ENCODE results near the gene DNAJC5.
"Not testable (repeated sequence)": the region's sequence is repeated elsewhere in the genome, so short reads cannot be mapped to it uniquely, and the experiment has no call there.

The DNAJC5 gene

GRCh38 chr20:63957004-63957689 lies 62.2 kb downstream of the DNAJC5 start:
- peak; percentile 78 for DNase-seq

DNA sequence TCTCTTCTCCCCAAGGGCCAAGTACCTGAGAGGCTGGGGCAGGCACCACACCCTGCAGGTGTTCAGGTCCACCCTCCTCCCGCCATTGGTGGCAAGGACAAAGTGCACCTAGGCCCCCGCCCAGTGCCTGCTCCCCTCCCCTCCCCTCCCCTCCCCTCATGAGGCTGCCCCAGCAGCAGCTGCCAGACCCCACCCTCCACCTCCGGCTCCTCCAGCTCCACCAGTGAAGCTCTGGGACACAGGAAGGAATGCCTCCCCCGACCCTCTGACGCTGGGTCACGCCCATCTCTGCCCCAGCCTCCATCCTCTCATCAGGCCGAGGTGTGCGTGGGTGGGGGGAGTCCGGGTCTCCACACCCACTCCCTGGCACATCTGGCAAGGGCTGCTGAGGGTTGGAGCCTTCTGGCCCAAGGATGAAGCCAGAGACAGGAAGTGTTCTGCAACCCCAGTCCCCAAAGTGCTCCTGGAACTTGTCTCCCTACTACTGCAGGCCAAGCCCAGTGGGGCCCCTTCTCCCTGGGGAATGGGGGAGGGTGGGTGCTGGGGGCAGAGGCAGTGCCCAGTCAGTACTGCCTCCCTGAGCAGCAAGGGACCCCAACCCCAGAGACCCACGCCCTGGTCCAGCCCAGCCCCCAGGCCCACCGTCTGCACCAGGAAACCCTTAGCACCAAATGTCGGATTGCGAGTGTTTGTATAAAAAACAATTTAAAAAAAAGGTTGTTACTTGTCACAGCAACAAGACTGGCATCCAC lies 62.9 kb downstream of the DNAJC5 start:
- peak; percentile 27 for DNase-seq

DNA sequence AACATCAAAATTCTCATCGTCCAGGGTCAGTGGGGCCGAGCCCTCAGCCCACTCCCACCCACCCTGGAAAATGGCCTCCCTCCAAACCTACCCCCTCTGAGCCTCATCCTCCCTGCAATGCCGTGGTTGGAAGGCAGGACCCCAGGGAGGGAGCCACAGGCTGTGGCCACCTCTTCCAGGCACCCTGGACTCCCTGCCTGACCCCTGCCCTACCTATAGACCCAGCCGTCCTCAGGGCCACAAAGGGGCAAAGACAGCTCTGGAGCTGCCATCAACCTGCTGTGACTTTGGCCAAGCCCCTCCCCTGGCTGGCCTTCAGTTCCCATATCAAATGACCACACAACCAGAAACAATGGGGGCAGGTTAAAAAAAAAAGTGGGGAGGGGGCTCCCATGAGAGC lies 63.5 kb downstream of the DNAJC5 start:
- no peak for DNase-seq

- no peak for DNase-seq
These were observed 64.2 kb downstream of the DNAJC5 start for GRCh38 chr20:63958964-63959698.

- DNase-seq, result no peak
These were observed 64.8 kb downstream of the DNAJC5 start for GRCh38 chr20:63959699-63960075.

GRCh38 chr20:63960654-63961621 lies 66.0 kb downstream of the DNAJC5 start:
- not testable (repeated sequence) for DNase-seq

GRCh38 chr20:63961664-63962425 lies 66.9 kb downstream of the DNAJC5 start:
- no peak for DNase-seq

DNA sequence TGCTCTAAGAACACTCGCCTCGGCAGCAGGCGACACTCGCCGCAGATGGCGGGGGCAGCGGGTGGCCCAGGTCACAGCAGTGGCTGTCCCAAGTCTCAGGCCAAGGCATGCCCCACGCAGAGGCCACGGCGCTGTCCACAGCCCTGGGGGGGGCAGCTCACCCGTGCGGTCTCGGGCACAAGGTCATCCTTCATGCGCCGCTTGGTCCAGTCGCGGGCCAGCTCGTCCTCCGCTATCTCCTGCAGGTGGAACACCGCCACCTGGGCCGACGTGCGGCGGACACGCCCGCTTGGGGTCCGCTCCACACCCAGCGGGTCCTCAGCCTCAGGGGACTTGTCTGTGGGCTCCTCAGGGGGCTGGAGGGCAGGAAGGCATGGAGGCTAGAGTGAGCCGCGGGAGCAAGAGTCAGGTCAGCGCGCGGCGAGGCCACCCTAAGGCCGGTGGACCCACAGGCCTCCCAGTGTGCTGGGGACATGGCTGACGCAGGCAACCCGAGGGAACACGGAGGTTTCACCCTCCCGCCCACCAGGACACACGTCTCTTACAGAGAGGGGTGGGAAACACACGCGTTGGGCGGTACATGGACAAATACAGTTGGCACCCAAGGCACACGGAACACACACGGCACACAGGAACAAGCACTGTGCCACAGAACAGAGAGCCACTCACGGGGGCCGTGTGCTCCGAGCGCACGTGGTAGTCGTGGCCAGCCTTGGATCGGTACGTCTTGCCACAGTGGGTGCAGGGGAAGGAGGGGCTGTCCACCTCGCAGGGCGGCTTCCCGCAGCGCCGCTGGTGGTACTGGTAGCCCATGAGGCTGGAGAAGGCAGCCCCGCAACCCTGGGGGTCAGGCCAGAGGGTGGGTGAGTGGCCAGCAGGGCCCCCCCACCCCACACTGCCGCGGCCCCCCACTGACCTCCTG lies 67.8 kb downstream of the DNAJC5 start:
- DNase-seq, result no peak

GRCh38 chr20:63963348-63963741 lies 68.4 kb downstream of the DNAJC5 start:
- DNase-seq, result no peak

- no peak for DNase-seq
These were observed 68.9 kb downstream of the DNAJC5 start for GRCh38 chr20:63963784-63964301.

- no peak for DNase-seq
These were observed 69.5 kb downstream of the DNAJC5 start for GRCh38 chr20:63964412-63964811.

DNA sequence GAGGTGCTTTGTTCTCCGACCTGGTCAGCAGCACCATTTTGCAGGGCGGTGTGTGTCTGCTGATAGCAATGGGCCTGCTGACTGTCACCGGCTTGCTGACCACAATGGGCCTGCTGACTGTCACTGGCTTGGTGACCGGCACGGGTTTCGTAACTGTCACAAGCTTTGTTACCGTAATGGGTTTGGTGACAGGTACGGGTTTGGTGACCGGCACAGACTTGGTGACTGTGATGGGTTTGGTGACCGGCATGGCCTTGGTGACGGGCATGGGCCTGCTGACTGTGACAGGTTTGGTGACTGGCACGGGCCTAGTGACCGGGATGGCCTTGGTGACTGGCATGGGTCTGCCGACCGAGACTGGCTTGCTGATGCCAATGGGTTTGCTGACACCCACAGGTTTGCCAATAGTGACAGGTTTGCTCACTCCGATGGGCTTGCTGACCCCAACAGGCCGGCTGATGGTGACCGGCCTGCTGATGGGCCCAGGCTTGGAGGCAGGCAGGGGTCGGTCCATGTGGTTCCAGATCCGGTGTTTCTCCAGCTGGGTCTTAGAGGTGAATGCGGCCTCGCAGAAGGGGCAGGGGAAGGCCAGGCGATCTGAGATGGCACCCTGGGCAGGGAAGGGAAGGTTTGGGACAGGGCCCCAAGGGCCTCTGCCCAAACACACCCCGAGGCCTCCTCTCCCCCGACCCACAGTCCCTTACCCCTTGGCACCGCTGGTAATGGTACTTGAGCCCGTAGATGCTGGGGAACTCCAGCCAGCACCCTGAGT lies 71.4 kb downstream of the DNAJC5 start:
- no peak for DNase-seq

GRCh38 chr20:63966944-63967322 lies 72.0 kb downstream of the DNAJC5 start:
- DNase-seq, result no peak

GRCh38 chr20:63967330-63968135 lies 72.6 kb downstream of the DNAJC5 start:
- DNase-seq, result no peak

DNA sequence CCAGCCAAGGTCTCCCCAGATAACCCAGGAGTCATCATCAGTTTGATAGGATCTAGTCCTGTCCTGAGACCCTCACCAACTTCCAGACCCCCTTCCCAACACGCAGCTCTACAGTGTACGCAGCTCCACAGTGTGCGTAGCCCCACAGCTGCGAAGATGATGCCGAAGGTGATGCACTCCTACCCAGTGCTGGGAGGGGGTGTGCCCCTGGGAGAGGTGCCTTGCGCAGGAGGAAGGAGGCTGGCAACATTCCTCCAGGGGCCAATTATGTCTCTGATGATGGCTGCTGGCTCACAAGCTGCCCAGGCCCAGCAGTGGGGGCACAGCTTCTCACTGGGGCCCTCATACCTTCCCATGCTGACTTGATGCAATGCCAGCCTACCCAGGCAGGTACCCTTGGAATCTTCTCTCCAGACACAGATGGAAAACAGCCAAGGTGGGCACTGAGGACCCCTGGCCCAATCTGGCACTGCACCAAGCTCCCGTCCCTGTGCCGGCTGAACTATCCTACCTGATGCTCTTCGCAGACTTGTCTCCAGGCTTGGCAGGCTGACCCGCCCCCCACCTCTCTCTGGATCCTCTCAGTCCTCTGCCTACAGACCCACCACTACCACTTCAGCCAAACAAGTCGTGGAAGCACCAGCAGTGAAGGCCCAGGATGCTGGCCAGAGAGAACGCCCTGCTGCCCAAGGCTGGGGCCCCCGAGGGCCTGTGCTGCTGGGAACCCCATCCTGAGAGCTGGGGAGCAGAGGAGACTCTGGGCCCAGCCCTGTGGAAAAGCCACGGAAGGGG lies 73.4 kb downstream of the DNAJC5 start:
- no peak for DNase-seq

DNA sequence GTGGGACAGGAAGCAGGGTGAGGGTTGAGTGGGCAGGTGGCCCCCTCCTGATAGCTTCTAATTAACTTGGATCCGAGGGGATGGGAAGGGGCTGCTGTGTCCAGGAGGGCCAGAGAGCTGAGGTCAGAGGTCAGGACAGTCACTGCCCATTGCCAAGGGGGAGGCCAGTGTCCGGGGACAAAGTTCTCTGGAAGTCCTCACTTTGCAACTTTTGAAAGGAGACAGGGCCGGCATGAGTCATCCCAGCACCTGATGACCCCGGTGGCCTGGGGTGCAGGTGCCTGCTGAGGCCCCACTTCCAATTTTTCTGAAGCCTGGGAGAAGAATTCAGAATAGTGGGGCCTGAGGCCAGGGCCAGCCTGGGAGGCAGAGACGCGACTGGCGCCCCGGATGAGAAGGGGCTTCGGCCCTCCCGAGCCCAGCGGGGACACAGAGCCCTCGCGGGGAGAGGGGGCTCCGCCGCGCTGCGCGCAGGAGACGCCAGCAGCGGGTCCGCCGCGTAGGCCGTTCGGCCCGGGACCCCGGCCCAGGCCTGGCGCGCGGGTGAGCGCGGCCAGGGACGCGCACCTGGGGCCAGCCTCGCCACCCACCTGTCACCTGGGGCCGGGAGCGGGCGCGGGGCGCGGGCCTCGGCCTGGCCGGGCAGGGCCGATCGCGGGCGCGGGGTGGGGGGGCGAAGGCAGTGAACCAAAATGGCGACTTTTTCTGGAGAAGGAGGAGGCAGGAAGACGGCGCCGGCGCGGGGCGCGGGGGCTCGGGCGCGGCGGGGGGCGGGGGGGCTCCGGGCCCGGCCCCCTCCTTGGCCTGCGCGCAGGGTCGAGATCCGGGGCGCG lies 74.2 kb downstream of the DNAJC5 start:
- peak; percentile 24 for DNase-seq

All from stimulated activated naive CD4-positive, alpha-beta T cell treated with Interleukin-2 at 50 U/mL for 16 hours (primary cell).